SK-N-SH (cell line): ENCODE data around the gene ARHGAP15. TPM values are rescaled to one million over a fixed set of nuclear protein-coding genes. Genes with fewer than 3 reads are reported as not detected.

Experiments
- CTCF ChIA-PET: fragments of 300-600, 350-600 bp; formaldehyde crosslinking; extraction: SDS; loops from one replicate; lab custom pipeline; 2021; lab: Yijun Ruan, JAX
- POLR2A ChIA-PET: fragments of 350-600 bp; sonication (Branson Sonifier 250); formaldehyde crosslinking; extraction: SDS; loops from one replicate; lab custom pipeline; 2020; ENCODE audit warnings: antibody characterized with exemption, inconsistent platforms; lab: Yijun Ruan, JAX
- DNase-seq: peaks from one replicate; pipeline ENCODE4 v3.0.0; 2012
- H2AFZ ChIP-seq: fragments of 200-600 bp; sonication (generic); 2 replicates; pipeline ENCODE4 v1.8.1; 2016; ENCODE audit warnings: antibody characterized with exemption, mild to moderate bottlenecking, low read depth
- H3F3A ChIP-seq: fragments of 200-600 bp; sonication (generic); replicated peaks from 2 replicates; pipeline ENCODE3; 2016; ENCODE audit warnings: antibody characterized with exemption, mild to moderate bottlenecking; ENCODE audit not compliant: insufficient read depth
- H3K27ac ChIP-seq, 2 experiments: fragments of 200-500 bp in 1 of 2; fragments of 200-600 bp in 1 of 2; sonication (Bioruptor generic) in 1 of 2; sonication (generic), shearing (Covaris generic) in 1 of 2; 2 replicates each; pipeline versions ENCODE4 v1.5.1 to v1.6.1; 2014 to 2016; ENCODE audit warnings: low read depth in 2 of 2, inconsistent platforms in 1 of 2, low read length in 1 of 2, mild to moderate bottlenecking in 1 of 2, mixed read lengths in 1 of 2
- H3K27me3 ChIP-seq: fragments of 200-600 bp; sonication (generic), shearing (Covaris generic); 2 replicates; pipeline ENCODE4 v1.6.1; 2016; ENCODE audit warnings: mixed run types; ENCODE audit not compliant: insufficient read depth
- H3K36me3 ChIP-seq, 2 experiments: fragments of 200-500 bp in 1 of 2; fragments of 200-600 bp in 1 of 2; sonication (Bioruptor generic) in 1 of 2; sonication (generic) in 1 of 2; replicated peaks in 1 of 2; 2 replicates each; pipeline versions ENCODE3 to v1.5.1; 2014 to 2016; ENCODE audit warnings: low read length in 1 of 2, mild to moderate bottlenecking in 1 of 2; ENCODE audit not compliant: insufficient read depth in 2 of 2, control insufficient read depth in 1 of 2
- H3K4me1 ChIP-seq, 2 experiments: fragments of 200-500 bp in 1 of 2; fragments of 200-600 bp in 1 of 2; sonication (Bioruptor generic) in 1 of 2; sonication (generic), shearing (Covaris generic) in 1 of 2; 2 replicates each; pipeline versions ENCODE4 v1.5.1 to v1.6.1; 2014 to 2016; ENCODE audit warnings: low read depth in 1 of 2, low read length in 1 of 2, mixed run types in 1 of 2; ENCODE audit not compliant: insufficient read depth in 2 of 2, control insufficient read depth in 1 of 2
- H3K4me2 ChIP-seq: fragments of 200-600 bp; sonication (generic), shearing (Covaris generic); 2 replicates; pipeline ENCODE4 v1.6.1; 2017; ENCODE audit warnings: mixed run types
- H3K4me3 ChIP-seq, 2 experiments: fragments of 200-500 bp in 1 of 2; fragments of 200-600 bp in 1 of 2; sonication (Bioruptor generic) in 1 of 2; sonication (generic), shearing (Covaris generic) in 1 of 2; 2 replicates each; pipeline versions ENCODE4 v1.5.1 to v1.8.1; 2014 to 2016; ENCODE audit warnings: low read depth in 2 of 2, inconsistent platforms in 1 of 2, low read length in 1 of 2, mild to moderate bottlenecking in 1 of 2, mixed read lengths in 1 of 2, moderate library complexity in 1 of 2
- H3K79me2 ChIP-seq: fragments of 200-600 bp; sonication (generic); 2 replicates; pipeline ENCODE4 v1.8.1; 2017; ENCODE audit warnings: mild to moderate bottlenecking; ENCODE audit not compliant: insufficient read depth
- H3K9ac ChIP-seq: fragments of 200-600 bp; sonication (generic); 2 replicates; pipeline ENCODE4 v1.6.1; 2017; ENCODE audit warnings: mixed run types
- H3K9me2 ChIP-seq: fragments of 200-600 bp; sonication (generic); 2 replicates; pipeline ENCODE4 v1.6.1; 2017; ENCODE audit warnings: mixed run types
- H3K9me3 ChIP-seq: fragments of 200-600 bp; sonication (generic); 2 replicates; pipeline ENCODE4 v1.6.1; 2017; ENCODE audit warnings: mixed run types, mild to moderate bottlenecking, moderate library complexity
- H4K20me1 ChIP-seq: fragments of 200-600 bp; sonication (generic); 2 replicates; pipeline ENCODE4 v1.6.1; 2017; ENCODE audit warnings: mild to moderate bottlenecking, mixed run types; ENCODE audit not compliant: insufficient read depth
- ELF1 ChIP-seq: IDR thresholded peaks from 2 replicates; pipeline ENCODE4 v1.4.0; 2012
- EP300 ChIP-seq, 2 experiments: IDR thresholded peaks; 2 replicates each; pipeline versions ENCODE4 v1.4.0 to v1.6.1; 2012; ENCODE audit warnings: borderline replicate concordance in 1 of 2, low read depth in 1 of 2, low read length in 1 of 2
- EZH2phosphoT487 ChIP-seq: fragments of 200-600 bp; sonication (generic); IDR thresholded peaks from 2 replicates; pipeline ENCODE4 v1.6.1; 2017; ENCODE audit warnings: low read depth, mixed run types, mild to moderate bottlenecking, antibody characterized with exemption, moderate library complexity, borderline replicate concordance
- FOXJ3 ChIP-seq: sonication (generic); formaldehyde crosslinking; IDR thresholded peaks from 2 replicates; pipeline ENCODE4 v1.5.1; 2020; ENCODE audit warnings: mild to moderate bottlenecking, missing genetic modification reagents
- FOXM1 ChIP-seq: IDR thresholded peaks from 2 replicates; pipeline ENCODE4 v1.4.0; 2012; ENCODE audit warnings: low read depth, mild to moderate bottlenecking
- JUND ChIP-seq: IDR thresholded peaks from 2 replicates; pipeline ENCODE4 v1.4.0; 2012
- MEF2A ChIP-seq: IDR thresholded peaks from 2 replicates; pipeline ENCODE4 v1.4.0; 2012; ENCODE audit warnings: low read depth, borderline replicate concordance
- MXI1 ChIP-seq: IDR thresholded peaks from 2 replicates; pipeline ENCODE4 v1.6.1; 2012; ENCODE audit warnings: mild to moderate bottlenecking, low read depth, low read length, improper control_type of control experiment
- NFIC ChIP-seq: IDR thresholded peaks from 2 replicates; pipeline ENCODE4 v1.4.0; 2012; ENCODE audit warnings: borderline replicate concordance
- RCOR1 ChIP-seq: fragments of 150-350 bp; IDR thresholded peaks from 2 replicates; pipeline ENCODE4 v1.6.1; 2017; ENCODE audit warnings: antibody characterized with exemption, low read length
- SMC3 ChIP-seq: IDR thresholded peaks from 2 replicates; pipeline ENCODE4 v1.6.1; 2012; ENCODE audit warnings: low read depth, low read length, improper control_type of control experiment
- TEAD4 ChIP-seq: IDR thresholded peaks from 2 replicates; pipeline ENCODE4 v1.4.0; 2012; ENCODE audit warnings: mild to moderate bottlenecking, borderline replicate concordance; ENCODE audit not compliant: insufficient read depth
- WGBS: methylation state at CpG from one replicate; pipeline ENCODE4 v1.1.6; 2017; ENCODE audit warnings: low lambda C conversion rate; 5-methylcytosine and 5-hydroxymethylcytosine counted together
- polyA plus RNA-seq, 3 experiments: library from polyadenylated mRNA; depleted of rRNA; stranded (reverse); fragments of >200 nt; gene quantifications; 2 replicates each; pipeline ENCODE4 v1.2.3, GENCODE V29; 2012
- TF ChIP-seq, protein P1 (sequence below): fragments of 200-600 bp; sonication (generic); IDR thresholded peaks from 2 replicates; pipeline ENCODE4 v1.6.1; 2017; ENCODE audit warnings: antibody characterized with exemption, mild to moderate bottlenecking, moderate library complexity
- TF ChIP-seq, protein P2 (sequence below): IDR thresholded peaks from 2 replicates; pipeline ENCODE4 v1.6.1; 2012; ENCODE audit warnings: mild to moderate bottlenecking, low read depth, low read length, moderate library complexity
- TF ChIP-seq, protein P3 (sequence below): fragments of 150-350 bp; IDR thresholded peaks from 2 replicates; pipeline ENCODE4 v1.6.1; 2016; ENCODE audit warnings: mild to moderate bottlenecking, low read depth, low read length

ARHGAP15 gene
- polyA plus RNA-seq, 1 of the 3 experiments (the other 2 are of a cell fraction): not detected

DNA sequence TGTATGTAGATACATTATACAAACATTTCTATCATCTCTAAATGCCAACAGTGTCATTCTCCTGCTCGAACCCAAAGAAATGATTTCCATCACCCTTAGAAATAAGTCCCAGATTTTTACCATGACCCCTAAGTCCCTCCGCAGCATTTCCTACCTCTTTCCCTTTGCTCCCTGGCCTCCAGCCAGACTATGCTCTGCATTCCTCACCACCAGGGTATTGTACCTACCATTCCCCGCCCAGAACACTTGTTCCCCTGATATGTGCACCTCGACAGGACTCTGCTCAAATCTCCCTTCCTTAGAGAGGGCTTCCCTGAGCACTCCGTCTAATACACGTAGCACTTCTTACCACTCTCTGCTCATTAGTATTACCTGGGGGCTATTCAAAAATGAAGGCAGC, 630.2 kb downstream of the ARHGAP15 start (continued):
- no peak for TF ChIP-seq RCOR1
- TF ChIP-seq SMC3: no peak
- TF ChIP-seq EZH2phosphoT487: no peak

DNA sequence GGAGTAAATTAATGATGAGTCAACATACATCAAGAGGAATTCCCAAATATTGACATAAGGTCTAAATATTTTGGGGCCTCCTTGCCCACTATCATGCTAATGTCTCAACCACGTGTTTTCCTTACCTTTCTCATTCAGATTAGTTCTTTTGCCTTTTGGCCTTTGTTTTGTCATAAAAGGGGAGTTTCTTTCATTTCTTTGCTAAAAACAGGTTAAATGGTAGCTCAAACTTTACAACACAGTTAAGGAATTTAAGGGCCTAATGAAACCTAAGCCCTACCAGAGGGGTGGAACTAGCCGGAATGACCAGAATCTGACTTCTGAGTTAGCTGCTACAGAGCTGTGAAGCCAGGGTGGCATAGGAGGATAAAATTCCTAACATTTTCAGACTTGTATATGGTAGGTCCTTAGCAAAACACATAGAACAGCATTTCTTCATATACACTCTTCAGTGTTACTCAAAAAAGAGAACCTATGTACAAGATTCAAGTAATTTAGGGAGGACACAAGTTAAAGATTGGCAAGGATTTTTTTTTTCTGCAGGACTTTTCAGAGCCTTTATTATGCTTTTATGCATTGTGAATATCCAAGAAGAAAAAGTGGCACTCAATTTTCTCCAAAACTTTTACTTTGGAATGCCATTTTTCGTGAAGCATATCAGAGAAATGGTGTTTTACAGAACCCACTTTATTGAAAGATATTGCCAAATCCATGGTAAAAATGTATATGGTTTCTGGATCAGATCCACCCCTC, 633.1 kb downstream of the ARHGAP15 start:
- no peak overlapping the region for H3K4me2 ChIP-seq
- H3K9me2 ChIP-seq: no peaks in the 10 kb centered on the region
- H3K9me3 ChIP-seq: no peaks in the 10 kb centered on the region
- no peak for DNase-seq
- no peaks in the 10 kb centered on the region for H4K20me1 ChIP-seq
- no peak overlapping the region for H3K4me3 ChIP-seq
- H3K27ac ChIP-seq: no peak overlapping the region
- H3K4me1 ChIP-seq: no peaks in the 10 kb centered on the region
- H3K79me2 ChIP-seq: no peaks in the 10 kb centered on the region
- H3K36me3 ChIP-seq: no peaks in the 10 kb centered on the region
- TF ChIP-seq MXI1: no peak
- TF ChIP-seq, protein P1, sequence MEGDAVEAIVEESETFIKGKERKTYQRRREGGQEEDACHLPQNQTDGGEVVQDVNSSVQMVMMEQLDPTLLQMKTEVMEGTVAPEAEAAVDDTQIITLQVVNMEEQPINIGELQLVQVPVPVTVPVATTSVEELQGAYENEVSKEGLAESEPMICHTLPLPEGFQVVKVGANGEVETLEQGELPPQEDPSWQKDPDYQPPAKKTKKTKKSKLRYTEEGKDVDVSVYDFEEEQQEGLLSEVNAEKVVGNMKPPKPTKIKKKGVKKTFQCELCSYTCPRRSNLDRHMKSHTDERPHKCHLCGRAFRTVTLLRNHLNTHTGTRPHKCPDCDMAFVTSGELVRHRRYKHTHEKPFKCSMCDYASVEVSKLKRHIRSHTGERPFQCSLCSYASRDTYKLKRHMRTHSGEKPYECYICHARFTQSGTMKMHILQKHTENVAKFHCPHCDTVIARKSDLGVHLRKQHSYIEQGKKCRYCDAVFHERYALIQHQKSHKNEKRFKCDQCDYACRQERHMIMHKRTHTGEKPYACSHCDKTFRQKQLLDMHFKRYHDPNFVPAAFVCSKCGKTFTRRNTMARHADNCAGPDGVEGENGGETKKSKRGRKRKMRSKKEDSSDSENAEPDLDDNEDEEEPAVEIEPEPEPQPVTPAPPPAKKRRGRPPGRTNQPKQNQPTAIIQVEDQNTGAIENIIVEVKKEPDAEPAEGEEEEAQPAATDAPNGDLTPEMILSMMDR: no peak
- TF ChIP-seq JUND: no peak
- TF ChIP-seq TEAD4: no peak
- TF ChIP-seq, protein P2, sequence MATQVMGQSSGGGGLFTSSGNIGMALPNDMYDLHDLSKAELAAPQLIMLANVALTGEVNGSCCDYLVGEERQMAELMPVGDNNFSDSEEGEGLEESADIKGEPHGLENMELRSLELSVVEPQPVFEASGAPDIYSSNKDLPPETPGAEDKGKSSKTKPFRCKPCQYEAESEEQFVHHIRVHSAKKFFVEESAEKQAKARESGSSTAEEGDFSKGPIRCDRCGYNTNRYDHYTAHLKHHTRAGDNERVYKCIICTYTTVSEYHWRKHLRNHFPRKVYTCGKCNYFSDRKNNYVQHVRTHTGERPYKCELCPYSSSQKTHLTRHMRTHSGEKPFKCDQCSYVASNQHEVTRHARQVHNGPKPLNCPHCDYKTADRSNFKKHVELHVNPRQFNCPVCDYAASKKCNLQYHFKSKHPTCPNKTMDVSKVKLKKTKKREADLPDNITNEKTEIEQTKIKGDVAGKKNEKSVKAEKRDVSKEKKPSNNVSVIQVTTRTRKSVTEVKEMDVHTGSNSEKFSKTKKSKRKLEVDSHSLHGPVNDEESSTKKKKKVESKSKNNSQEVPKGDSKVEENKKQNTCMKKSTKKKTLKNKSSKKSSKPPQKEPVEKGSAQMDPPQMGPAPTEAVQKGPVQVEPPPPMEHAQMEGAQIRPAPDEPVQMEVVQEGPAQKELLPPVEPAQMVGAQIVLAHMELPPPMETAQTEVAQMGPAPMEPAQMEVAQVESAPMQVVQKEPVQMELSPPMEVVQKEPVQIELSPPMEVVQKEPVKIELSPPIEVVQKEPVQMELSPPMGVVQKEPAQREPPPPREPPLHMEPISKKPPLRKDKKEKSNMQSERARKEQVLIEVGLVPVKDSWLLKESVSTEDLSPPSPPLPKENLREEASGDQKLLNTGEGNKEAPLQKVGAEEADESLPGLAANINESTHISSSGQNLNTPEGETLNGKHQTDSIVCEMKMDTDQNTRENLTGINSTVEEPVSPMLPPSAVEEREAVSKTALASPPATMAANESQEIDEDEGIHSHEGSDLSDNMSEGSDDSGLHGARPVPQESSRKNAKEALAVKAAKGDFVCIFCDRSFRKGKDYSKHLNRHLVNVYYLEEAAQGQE: no peak
- no peak for TF ChIP-seq ELF1
- TF ChIP-seq, protein P3, sequence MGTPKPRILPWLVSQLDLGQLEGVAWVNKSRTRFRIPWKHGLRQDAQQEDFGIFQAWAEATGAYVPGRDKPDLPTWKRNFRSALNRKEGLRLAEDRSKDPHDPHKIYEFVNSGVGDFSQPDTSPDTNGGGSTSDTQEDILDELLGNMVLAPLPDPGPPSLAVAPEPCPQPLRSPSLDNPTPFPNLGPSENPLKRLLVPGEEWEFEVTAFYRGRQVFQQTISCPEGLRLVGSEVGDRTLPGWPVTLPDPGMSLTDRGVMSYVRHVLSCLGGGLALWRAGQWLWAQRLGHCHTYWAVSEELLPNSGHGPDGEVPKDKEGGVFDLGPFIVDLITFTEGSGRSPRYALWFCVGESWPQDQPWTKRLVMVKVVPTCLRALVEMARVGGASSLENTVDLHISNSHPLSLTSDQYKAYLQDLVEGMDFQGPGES: no peak
- no peak for TF ChIP-seq FOXM1
- no peak for TF ChIP-seq EP300 (IDR thresholded peaks at IDR 0.05; ENCODE audit: borderline replicate concordance in 1 of 2, low read depth in 1 of 2, low read length in 1 of 2)
- no peak for TF ChIP-seq MEF2A
- TF ChIP-seq FOXJ3 (CRISPR knock-in tag): no peak
- no peak for TF ChIP-seq NFIC
- no peak overlapping the region for H2AFZ ChIP-seq
- CTCF ChIA-PET: interaction anchor here (0.7 to 1.0 kb wide), 2 partner anchors 11 to 38 kb away, joined by 3 read pairs; no protein-coding TSS in a partner anchor
- 68% methylated on average over 3 of the region's 3 CpGs for WGBS
- POLR2A ChIA-PET: no interaction called here
- H3K9ac ChIP-seq: no peak overlapping the region
- no peaks in the 10 kb centered on the region for H3K27me3 ChIP-seq
- no peaks in the 10 kb centered on the region for H3F3A ChIP-seq
